ENCODE measurements around the gene DIO3.

Gene DIO3

GRCh38 chr14:101538878-101539277, 22.4 kb upstream of the DIO3 start:
- no peak for TF ChIP-seq CTCF (IDR thresholded peaks at IDR 0.05)
- Mint-ChIP-seq H3K9me3 (peaks cover 6% of the 10 kb centered on the region), H3K27me3 (ENCODE audit: low read depth, poor library complexity) (peaks cover 14% of the 10 kb centered on the region), H3K27ac (no peak overlapping the region), H3K4me1 (peaks cover 24% of the 10 kb centered on the region), H3K36me3 (ENCODE audit: low read depth) (no peaks in the 10 kb centered on the region), H3K4me3 (no peak overlapping the region)
- DNase-seq: no peak

- no peak overlapping the region for H3K27ac Mint-ChIP-seq
- H3K27me3 Mint-ChIP-seq (ENCODE audit: low read depth, poor library complexity): peaks cover 20% of the 10 kb centered on the region
- peaks cover 12% of the 10 kb centered on the region for H3K9me3 Mint-ChIP-seq
- no peak for TF ChIP-seq CTCF (IDR thresholded peaks at IDR 0.05)
- peaks cover 24% of the 10 kb centered on the region for H3K4me1 Mint-ChIP-seq
- H3K36me3 Mint-ChIP-seq (ENCODE audit: low read depth): no peaks in the 10 kb centered on the region
- no peak overlapping the region for H3K4me3 Mint-ChIP-seq
- DNase-seq: no peak
Measured at GRCh38 chr14:101539880-101540279, 21.4 kb upstream of the DIO3 start.

- no peak overlapping the region for H3K27ac Mint-ChIP-seq
- TF ChIP-seq CTCF (IDR thresholded peaks at IDR 0.05): no peak
- peaks cover 27% of the 10 kb centered on the region for H3K4me1 Mint-ChIP-seq
- H3K9me3 Mint-ChIP-seq: peaks cover 12% of the 10 kb centered on the region
- no peaks in the 10 kb centered on the region for H3K36me3 Mint-ChIP-seq (ENCODE audit: low read depth)
- peaks cover 24% of the 10 kb centered on the region for H3K27me3 Mint-ChIP-seq (ENCODE audit: low read depth, poor library complexity)
- no peak overlapping the region for H3K4me3 Mint-ChIP-seq
- no peak for DNase-seq
Measured at GRCh38 chr14:101540481-101541462, 20.5 kb upstream of the DIO3 start.

GRCh38 chr14:101542391-101542790, 18.9 kb upstream of the DIO3 start:
- no peak for TF ChIP-seq CTCF (IDR thresholded peaks at IDR 0.05)
- no peak for DNase-seq

GRCh38 chr14:101543814-101544213, 17.5 kb upstream of the DIO3 start:
- Mint-ChIP-seq H3K36me3 (ENCODE audit: low read depth) (no peaks in the 10 kb centered on the region), H3K27me3 (ENCODE audit: low read depth, poor library complexity) (peaks cover 29% of the 10 kb centered on the region), H3K4me3 (no peak overlapping the region), H3K4me1 (peaks cover 23% of the 10 kb centered on the region), H3K27ac (no peak overlapping the region), H3K9me3 (peaks cover 12% of the 10 kb centered on the region)
- TF ChIP-seq CTCF (IDR thresholded peaks at IDR 0.05): no peak
- DNase-seq: no peak

More at GRCh38 chr14:101542391-101542790, 18.9 kb upstream of the DIO3 start:
- Mint-ChIP-seq H3K4me1 (peaks cover 25% of the 10 kb centered on the region), H3K4me3 (no peak overlapping the region), H3K27ac (no peak overlapping the region), H3K9me3 (peaks cover 12% of the 10 kb centered on the region), H3K36me3 (ENCODE audit: low read depth) (no peaks in the 10 kb centered on the region), H3K27me3 (ENCODE audit: low read depth, poor library complexity) (peaks cover 27% of the 10 kb centered on the region)
